ENCODE data around the gene TMEM212. TPM values are rescaled to one million over a fixed set of nuclear protein-coding genes. Genes with fewer than 3 reads are reported as not detected.

The TMEM212 gene
- total RNA-seq, 2 experiments from 2014 or later, result not detected

GRCh38 chr3:171862993-171863521 is 19.9 kb downstream of the TMEM212 start:
- H3K27ac Mint-ChIP-seq, result no peak overlapping the region

GRCh38 chr3:171863920-171864319 is 20.8 kb downstream of the TMEM212 start:
- no peak overlapping the region for H3K27ac Mint-ChIP-seq
- POLR2A ChIA-PET, result no interaction called here
- peaks cover 3% of the 10 kb centered on the region for H3K4me1 Mint-ChIP-seq
- CTCF ChIA-PET, result interaction anchor here (0.7 kb wide), 1 partner anchor 986 kb away, joined by 3 read pairs; no protein-coding TSS in a partner anchor
- no peak overlapping the region for H3K4me3 Mint-ChIP-seq
- DNase-seq, result no peak
- H3K9me3 Mint-ChIP-seq, result no peaks in the 10 kb centered on the region
- H3K36me3 Mint-ChIP-seq (ENCODE audit: low read depth), result no peaks in the 10 kb centered on the region
- H3K27me3 Mint-ChIP-seq, result peaks cover 3% of the 10 kb centered on the region

More at GRCh38 chr3:171862993-171863521, 19.9 kb downstream of the TMEM212 start:
- ChIA-PET POLR2A (no interaction called here), CTCF (no interaction called here)
- Mint-ChIP-seq H3K9me3 (peaks cover 5% of the 10 kb centered on the region), H3K4me3 (no peak overlapping the region), H3K4me1 (peaks cover 3% of the 10 kb centered on the region), H3K36me3 (ENCODE audit: low read depth) (no peaks in the 10 kb centered on the region), H3K27me3 (peaks cover 3% of the 10 kb centered on the region)
- no peak for DNase-seq

GRCh38 chr3:171865191-171865865 is 22.2 kb downstream of the TMEM212 start:
- Mint-ChIP-seq H3K9me3 (no peaks in the 10 kb centered on the region), H3K4me3 (no peak overlapping the region), H3K36me3 (ENCODE audit: low read depth) (no peaks in the 10 kb centered on the region), H3K4me1 (peaks cover 3% of the 10 kb centered on the region), H3K27me3 (peaks cover 3% of the 10 kb centered on the region), H3K27ac (no peak overlapping the region)
- no peak for DNase-seq
- ChIA-PET CTCF (interaction anchor here (0.6 to 0.7 kb wide), 2 partner anchors 23 to 469 kb away, joined by 4 read pairs; no protein-coding TSS in a partner anchor), POLR2A (no interaction called here)

GRCh38 chr3:171867981-171868380 is 24.8 kb downstream of the TMEM212 start:
- no peak for DNase-seq
- Mint-ChIP-seq H3K36me3 (ENCODE audit: low read depth) (no peaks in the 10 kb centered on the region), H3K4me3 (no peak overlapping the region), H3K9me3 (no peaks in the 10 kb centered on the region), H3K27me3 (peaks cover 6% of the 10 kb centered on the region), H3K27ac (no peak overlapping the region), H3K4me1 (peaks cover under 1% of the 10 kb centered on the region)
- CTCF ChIA-PET, result no interaction called here
- POLR2A ChIA-PET, result no interaction called here

GRCh38 chr3:171871392-171872274 is 28.5 kb downstream of the TMEM212 start:
- H3K4me3 Mint-ChIP-seq, result no peak overlapping the region
- H3K36me3 Mint-ChIP-seq (ENCODE audit: low read depth), result no peaks in the 10 kb centered on the region
- no peak overlapping the region for H3K27ac Mint-ChIP-seq
- CTCF ChIA-PET, result no interaction called here
- no peaks in the 10 kb centered on the region for H3K9me3 Mint-ChIP-seq
- POLR2A ChIA-PET, result no interaction called here
- H3K4me1 Mint-ChIP-seq, result no peaks in the 10 kb centered on the region
- DNase-seq, result no peak
- H3K27me3 Mint-ChIP-seq, result peaks cover 5% of the 10 kb centered on the region

GRCh38 chr3:171873580-171873979 is 30.4 kb downstream of the TMEM212 start:
- no peaks in the 10 kb centered on the region for H3K36me3 Mint-ChIP-seq (ENCODE audit: low read depth)
- H3K4me1 Mint-ChIP-seq, result no peaks in the 10 kb centered on the region
- H3K4me3 Mint-ChIP-seq, result no peak overlapping the region
- POLR2A ChIA-PET, result no interaction called here
- H3K27ac Mint-ChIP-seq, result no peak overlapping the region
- CTCF ChIA-PET, result no interaction called here
- H3K27me3 Mint-ChIP-seq, result peaks cover 15% of the 10 kb centered on the region
- no peaks in the 10 kb centered on the region for H3K9me3 Mint-ChIP-seq
- DNase-seq, result no peak

- Mint-ChIP-seq H3K9me3 (no peaks in the 10 kb centered on the region), H3K4me1 (no peaks in the 10 kb centered on the region), H3K36me3 (ENCODE audit: low read depth) (no peaks in the 10 kb centered on the region), H3K4me3 (no peak overlapping the region), H3K27me3 (peaks cover 17% of the 10 kb centered on the region), H3K27ac (no peak overlapping the region)
- ChIA-PET CTCF (no interaction called here), POLR2A (no interaction called here)
- no peak for DNase-seq
Measured at GRCh38 chr3:171874251-171874681, 31.1 kb downstream of the TMEM212 start.

GRCh38 chr3:171874879-171875278 is 31.7 kb downstream of the TMEM212 start:
- ChIA-PET CTCF (no interaction called here), POLR2A (no interaction called here)
- Mint-ChIP-seq H3K9me3 (no peaks in the 10 kb centered on the region), H3K27me3 (peaks cover 17% of the 10 kb centered on the region), H3K4me3 (no peak overlapping the region), H3K4me1 (no peaks in the 10 kb centered on the region), H3K36me3 (ENCODE audit: low read depth) (no peaks in the 10 kb centered on the region), H3K27ac (no peak overlapping the region)
- no peak for DNase-seq

- ChIA-PET POLR2A (no interaction called here), CTCF (no interaction called here)
- Mint-ChIP-seq H3K27ac (no peak overlapping the region), H3K27me3 (peaks cover 17% of the 10 kb centered on the region), H3K36me3 (ENCODE audit: low read depth) (no peaks in the 10 kb centered on the region), H3K9me3 (no peaks in the 10 kb centered on the region), H3K4me1 (no peaks in the 10 kb centered on the region), H3K4me3 (no peak overlapping the region)
- DNase-seq, result no peak
Measured at GRCh38 chr3:171875923-171876412, 32.8 kb downstream of the TMEM212 start.

- Mint-ChIP-seq H3K4me1 (no peaks in the 10 kb centered on the region), H3K4me3 (no peak overlapping the region), H3K9me3 (no peaks in the 10 kb centered on the region), H3K36me3 (ENCODE audit: low read depth) (no peaks in the 10 kb centered on the region), H3K27me3 (peaks cover 18% of the 10 kb centered on the region), H3K27ac (no peak overlapping the region)
- ChIA-PET POLR2A (no interaction called here), CTCF (no interaction called here)
- DNase-seq, result no peak
Measured at GRCh38 chr3:171876680-171877147, 33.6 kb downstream of the TMEM212 start.

- no peak overlapping the region for H3K27ac Mint-ChIP-seq
- DNase-seq, result no peak
- no peaks in the 10 kb centered on the region for H3K4me1 Mint-ChIP-seq
- POLR2A ChIA-PET, result no interaction called here
- H3K9me3 Mint-ChIP-seq, result no peaks in the 10 kb centered on the region
- H3K4me3 Mint-ChIP-seq, result no peak overlapping the region
- CTCF ChIA-PET, result no interaction called here
- no peaks in the 10 kb centered on the region for H3K36me3 Mint-ChIP-seq (ENCODE audit: low read depth)
- H3K27me3 Mint-ChIP-seq, result peaks cover 23% of the 10 kb centered on the region
Measured at GRCh38 chr3:171878461-171879225, 35.5 kb downstream of the TMEM212 start.

- Mint-ChIP-seq H3K27me3 (peaks cover 24% of the 10 kb centered on the region), H3K27ac (no peak overlapping the region), H3K36me3 (ENCODE audit: low read depth) (no peaks in the 10 kb centered on the region), H3K4me3 (no peak overlapping the region), H3K9me3 (no peaks in the 10 kb centered on the region), H3K4me1 (no peaks in the 10 kb centered on the region)
- CTCF ChIA-PET, result no interaction called here
- DNase-seq, result no peak
- POLR2A ChIA-PET, result no interaction called here
Measured at GRCh38 chr3:171879472-171879871, 36.3 kb downstream of the TMEM212 start.

All from activated CD4-positive, alpha-beta T cell treated with anti-CD3 and anti-CD28 coated beads, Interleukin-2, amount 10 ng/mL, durations not matched to agents 7 days and 5 days (primary cell).